ENCODE measurements around the gene PSMB5.
"Not testable (repeated sequence)": the region's sequence is repeated elsewhere in the genome, so short reads cannot be mapped to it uniquely, and the experiment has no call there.

PSMB5 gene

GRCh38 chr14:23043145-23043544, 8.4 kb upstream of the PSMB5 start:
- DNase-seq: no peak

GRCh38 chr14:23042162-23042965, 7.7 kb upstream of the PSMB5 start, which contains the start of gene PSMB11:
Gene PSMB11 (plus strand): TSS chr14:23042212. CDS start chr14:23042226, 14 bp downstream.
- no peak for DNase-seq

DNA sequence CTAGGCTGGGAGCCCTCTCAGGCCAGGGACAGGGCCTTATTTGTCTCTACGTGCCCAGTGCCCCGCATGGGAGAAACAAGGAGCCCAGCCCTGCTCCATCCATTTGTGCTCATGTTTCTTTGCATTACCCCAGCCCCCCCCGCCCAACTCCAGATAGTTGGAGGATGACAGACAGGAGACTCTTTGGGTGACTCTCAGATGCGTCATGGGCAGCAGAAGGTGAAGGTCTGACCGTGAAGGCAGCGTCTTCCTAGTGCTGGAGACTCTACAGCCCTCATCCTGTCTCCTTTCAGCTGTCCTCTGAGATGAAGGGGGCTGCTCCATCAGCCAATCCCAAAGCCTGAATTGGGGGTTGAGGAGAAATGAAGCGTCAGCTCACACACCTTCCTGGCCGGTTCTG, 7.0 kb upstream of the PSMB5 start:
- no peak for DNase-seq

DNA sequence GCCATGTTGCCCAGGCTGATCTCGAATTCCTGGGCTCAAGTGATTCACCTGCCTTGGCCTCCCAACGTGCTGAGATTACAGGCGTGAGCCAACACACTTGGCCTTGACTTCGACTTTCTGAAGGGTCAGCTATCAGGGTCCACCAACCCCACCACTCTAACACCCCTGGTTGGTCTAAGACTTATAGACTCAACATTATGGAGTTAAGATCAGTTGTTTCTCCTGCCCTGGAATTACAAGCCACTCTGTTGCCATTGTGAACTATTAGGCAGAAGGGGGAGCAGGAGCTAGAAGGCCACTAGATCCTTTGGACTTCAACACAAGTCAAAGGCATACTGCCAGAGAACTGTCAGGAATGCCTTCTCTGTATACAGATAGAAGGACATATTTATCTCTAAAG, 5.4 kb upstream of the PSMB5 start:
- no peak for DNase-seq

GRCh38 chr14:23035303-23036144, 824 bp upstream of the PSMB5 start:
- no peak for DNase-seq

DNA sequence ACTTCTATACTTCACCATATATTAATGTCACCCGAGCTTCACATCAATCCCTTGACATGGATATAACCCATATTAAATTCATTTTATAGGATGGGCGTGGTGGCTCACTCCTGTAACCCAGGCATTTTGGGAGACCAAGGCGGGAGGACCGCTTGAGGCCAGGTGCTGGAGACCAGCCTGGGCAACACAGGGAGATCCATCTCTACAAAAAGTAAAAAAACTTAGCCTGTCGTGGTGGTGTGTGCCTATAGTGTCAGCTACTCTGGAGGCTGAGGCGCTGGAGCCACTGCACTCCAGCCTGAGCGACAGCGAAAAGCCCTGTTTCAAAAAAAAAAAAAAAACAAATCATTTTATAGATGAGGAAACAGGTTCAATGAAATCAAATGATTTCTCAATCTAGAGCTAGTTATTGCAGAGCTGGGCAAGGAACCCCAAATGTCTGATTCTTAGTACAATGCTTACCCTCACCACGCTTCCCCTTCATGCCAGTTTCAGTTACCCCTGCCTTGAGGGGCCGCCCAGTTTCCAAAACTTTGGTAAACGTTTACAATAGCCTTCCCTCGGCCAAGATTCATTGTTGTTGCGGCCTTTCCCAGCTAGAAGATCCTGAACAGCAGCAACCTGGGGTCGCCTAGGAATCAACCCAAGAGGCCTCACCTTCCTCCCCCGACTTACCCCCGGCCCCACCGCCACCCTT, 751 bp downstream of the PSMB5 start:
- DNase-seq: no peak

DNA sequence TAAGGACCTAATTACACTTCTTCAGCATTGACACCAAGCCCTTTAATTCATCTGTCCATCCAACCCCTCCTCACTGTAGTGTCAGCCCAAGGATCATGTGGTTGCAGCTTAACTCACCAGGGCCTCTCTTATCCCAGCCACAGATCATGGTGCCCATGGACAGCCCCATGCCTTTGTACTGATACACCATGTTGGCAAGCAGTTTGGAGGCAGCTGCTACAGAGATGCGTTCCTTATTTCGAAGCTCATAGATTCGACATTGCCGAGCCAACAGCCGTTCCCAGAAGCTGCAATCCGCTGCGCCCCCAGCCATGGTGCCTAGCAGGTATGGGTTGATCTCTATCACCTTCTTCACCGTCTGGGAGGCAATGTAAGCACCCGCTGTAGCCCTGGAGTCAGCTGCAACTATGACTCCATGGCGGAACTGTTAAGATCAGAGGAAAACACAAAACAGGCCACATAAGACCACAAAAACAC, 1.4 kb downstream of the PSMB5 start:
- no peak for DNase-seq

GRCh38 chr14:23030936-23031335, 3.8 kb downstream of the PSMB5 start:
- no peak for DNase-seq

DNA sequence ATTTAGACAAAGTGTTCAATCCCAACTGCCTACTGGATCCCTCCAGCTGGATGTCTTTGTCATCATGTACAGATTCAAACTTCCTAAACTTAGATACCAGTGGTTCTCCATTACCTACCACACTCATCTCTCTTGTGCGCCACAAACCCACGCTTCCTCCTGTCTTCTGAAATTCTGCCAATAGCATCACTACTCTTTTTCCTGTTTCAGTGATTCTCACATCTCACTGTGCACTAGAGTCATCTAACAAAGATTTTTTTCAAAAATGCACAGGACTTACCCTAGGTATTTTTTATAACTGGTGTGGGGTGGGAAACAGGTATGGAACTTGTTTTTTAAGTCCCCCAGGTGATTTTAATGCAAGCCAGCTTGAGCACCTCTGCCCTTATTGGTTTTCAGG, 5.9 kb downstream of the PSMB5 start:
- no peak for DNase-seq

DNA sequence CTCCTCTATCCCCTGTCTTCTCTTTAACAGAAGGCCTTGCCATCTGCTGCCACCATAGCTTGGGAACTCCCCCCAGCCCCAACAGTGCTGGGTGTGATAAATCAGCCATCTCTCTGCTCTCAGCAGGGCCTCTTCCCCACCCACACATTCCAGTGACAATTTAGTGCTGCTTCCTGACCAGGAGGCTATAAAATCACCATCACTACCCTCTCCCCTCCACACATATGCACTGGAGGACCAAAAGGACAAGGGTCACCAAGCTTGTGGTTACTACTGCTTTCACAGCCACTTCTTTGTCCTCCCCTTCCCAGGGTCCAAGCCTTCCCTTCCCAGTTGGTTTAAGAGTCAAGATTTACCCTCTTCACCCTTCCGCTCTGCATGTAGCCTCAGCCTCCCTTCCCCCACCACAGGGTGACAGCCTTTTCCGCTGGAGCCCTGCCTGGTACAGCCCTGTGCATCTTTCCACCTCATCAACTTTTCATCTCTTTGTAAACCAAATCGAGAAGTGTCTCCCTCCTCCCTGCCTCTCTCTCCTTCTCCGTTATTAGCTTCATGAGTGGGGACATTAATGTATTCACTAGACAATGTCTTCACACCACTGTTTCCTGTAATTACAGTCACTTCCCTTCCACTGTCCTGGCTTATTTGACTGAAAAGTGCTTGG, 9.4 kb downstream of the PSMB5 start:
- DNase-seq: no peak

DNA sequence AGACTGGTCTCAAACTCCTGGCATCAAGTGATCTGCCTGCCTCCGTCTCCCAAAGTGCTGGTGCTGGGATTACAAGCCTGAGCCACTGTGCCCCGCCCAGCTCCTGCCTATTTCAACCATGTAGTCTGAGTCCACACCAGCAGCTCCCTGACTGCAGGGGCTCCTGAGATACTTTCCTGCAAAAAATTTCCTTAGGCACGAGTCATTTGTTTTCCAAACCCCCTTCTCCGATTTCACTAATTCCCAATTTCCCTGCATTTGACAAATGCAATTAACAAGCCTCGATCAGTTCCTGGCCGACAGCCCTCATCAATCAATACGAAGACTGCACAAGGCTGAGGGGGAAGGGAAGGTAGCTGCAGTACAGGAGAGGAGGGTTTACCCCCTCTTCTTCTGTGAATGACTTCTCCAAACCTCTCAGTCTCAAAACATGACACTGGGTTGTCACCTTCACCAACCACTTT, 10.1 kb downstream of the PSMB5 start:
- no peak for DNase-seq

- DNase-seq: no peak
Measured at GRCh38 chr14:23023795-23024152, 10.9 kb downstream of the PSMB5 start.

DNA sequence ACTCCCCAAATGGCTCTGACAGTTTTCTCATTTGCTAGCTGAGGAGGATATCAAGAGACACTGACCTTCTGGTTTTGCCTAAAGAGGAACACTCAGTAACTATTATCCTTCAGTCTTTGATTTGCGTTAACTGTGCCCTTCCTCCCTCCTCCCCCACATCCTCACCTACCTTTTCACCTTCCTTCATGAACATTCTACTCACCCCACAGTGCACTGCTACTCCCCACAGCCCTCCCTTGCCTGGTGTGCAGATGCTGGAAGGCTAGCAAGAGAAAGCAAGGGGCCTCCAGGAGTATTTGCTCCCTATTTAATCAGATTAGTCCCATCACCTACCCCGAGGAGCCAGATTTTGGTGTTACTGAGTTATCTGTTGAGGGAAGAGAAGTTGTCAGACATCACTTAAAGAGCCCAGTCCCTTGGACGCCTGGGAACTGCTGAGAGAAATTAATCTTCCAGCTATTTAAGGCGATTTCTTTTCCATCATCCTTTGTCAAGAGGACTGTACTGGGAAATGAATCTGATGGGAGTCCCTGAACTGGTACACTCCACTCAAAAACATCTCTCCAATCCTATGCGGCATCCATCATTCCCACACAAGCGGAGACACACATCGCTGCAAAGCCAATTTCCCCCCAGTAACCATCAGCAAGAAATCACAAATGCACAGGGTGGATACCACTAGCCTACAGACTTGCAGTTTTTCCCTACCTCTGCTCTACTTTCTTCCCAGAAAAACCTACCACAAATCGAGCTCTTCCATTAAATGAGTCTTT, 11.5 kb downstream of the PSMB5 start:
- no peak for DNase-seq

- DNase-seq: no peak
Measured at GRCh38 chr14:23021889-23022442, 12.7 kb downstream of the PSMB5 start.

DNA sequence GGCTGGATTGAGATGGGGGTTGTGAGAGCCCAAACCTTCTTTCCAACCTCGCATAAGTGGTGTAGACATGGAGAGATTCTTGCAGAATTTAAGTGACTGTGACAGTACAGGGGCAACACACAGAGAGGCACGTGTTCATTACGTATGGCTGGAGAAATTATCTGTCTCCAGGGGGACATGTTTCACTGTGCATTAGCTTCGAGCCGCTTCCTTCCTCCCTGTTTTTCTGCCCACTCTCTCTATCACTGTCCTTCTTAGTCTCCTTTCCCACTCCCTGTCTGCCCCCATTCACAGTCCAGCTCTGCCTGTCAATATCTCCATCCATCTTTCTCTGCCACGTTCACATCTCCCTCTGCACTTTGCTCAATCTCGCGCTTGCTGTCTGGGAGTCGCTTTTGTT, 13.3 kb downstream of the PSMB5 start:
- no peak for DNase-seq

DNA sequence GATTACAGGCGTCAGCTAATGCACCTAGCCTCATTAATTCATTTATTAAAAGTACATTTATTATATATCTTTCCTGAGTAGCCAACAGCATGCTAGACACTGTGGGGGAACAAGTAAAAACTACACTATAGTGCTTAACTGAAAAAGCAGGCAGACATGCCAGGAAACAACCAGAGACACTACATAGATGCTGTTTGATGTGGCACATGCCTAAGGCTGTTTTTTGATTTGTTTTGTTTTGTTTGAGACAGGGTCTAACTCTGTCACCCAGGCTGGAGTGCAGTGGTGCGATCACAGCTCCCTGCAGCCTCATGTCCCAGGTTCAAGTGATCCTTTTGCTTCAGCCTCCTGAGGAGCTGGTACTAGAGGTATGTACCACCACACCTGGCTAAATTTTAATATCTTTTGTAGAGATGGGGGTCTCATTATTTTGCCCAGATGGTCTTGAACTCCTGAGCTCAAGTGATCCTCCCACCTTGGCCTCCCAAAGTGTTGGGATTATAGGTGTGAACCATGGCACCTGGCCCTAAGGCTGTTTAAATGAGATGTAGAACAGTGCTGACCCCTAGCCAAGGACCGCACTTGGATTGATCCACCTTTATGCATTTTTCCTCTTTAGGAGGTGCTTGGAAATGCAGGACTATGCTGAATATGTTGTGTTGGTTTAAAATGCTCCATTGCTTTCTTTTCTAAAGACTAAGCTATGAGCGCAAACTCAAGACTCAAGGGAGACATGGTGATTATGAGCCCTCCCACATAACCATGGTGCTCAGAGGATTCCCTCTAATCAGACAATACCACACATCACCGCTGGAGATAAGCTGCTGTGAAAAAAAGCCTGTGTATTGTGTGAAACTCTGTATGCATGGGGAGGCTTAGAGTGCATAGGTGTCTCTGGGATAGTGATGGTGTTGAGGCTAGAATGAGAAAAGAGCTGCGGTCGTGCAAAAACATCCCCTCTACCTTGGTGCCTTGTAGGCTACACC, 14.3 kb downstream of the PSMB5 start:
- DNase-seq: no peak

DNA sequence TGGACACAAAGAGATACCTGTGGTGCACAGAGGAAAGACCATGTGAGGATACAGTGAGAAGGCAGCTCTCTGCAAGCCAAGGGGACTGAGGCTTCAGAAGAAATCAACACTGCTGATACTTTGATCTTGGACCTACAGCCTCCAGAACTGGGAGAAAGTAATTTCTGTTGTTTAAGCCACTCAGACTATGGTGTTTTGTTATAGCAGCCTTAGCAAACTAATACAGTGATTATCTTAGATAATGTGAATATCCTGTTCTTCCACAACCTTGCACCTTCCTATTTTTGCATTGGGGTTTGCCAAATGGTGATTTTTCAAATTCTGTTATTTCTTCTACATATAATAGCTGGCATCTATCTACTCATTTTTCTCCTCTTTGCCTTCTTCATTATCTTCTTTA, 16.6 kb downstream of the PSMB5 start:
- no peak for DNase-seq

DNA sequence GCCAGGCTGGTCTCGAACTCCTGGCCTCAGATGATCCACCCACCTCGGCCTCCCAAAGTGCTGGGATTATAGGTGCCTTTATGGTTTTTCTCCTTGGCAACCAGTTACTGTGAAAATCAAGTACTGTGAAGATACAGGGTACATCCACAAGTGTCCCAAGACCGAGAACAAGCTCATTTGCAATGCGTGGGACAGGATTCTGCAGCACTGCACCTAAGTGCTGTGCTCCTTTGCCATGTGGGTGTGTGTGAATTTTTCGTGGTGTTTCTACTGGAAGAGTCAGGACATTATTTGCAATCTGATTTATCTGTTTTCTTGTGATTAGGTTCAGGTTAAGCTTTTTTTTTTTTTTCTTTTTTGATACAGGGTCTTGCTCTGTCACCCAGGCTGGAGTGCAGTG, 17.6 kb downstream of the PSMB5 start:
- DNase-seq: no peak

GRCh38 chr14:23015618-23016017, 19.1 kb downstream of the PSMB5 start:
- no peak for DNase-seq

DNA sequence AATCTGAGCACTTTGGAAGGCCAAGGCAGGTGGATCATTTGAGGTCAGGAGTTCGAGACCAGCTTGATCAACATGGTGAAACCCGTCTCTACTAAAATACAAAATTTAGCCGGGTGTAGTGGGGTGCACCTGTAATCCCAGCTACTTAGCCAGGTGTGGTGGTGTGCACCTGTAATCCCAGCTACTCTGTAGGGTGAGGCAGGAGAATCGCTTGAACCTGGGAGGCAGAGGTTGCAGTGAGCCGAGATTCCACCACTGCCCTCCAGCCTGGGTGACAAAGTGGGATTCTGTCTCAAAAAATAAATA, 21.0 kb downstream of the PSMB5 start:
- not testable (repeated sequence) for DNase-seq

Data from T1000 (cell line).